Measurements from ENCODE around the gene PCDH17.

The PCDH17 gene

GRCh38 chr13:57739089-57739488, 107.5 kb downstream of the PCDH17 start:
- DNase-seq, result peak; percentile 77

GRCh38 chr13:57739543-57740190, 108.1 kb downstream of the PCDH17 start:
- no peak for DNase-seq

- peak; percentile 24 for DNase-seq
Measured at GRCh38 chr13:57740719-57741118, 109.2 kb downstream of the PCDH17 start.

- DNase-seq, result no peak
Measured at GRCh38 chr13:57748096-57748495, 116.6 kb downstream of the PCDH17 start.

GRCh38 chr13:57760951-57761350, 129.4 kb downstream of the PCDH17 start:
- no peak for DNase-seq

GRCh38 chr13:57763689-57764088, 132.1 kb downstream of the PCDH17 start:
- DNase-seq, result no peak
